WTC11 (cell line): Measurements from ENCODE around the gene NFIA. TPM values are rescaled to one million over a fixed set of nuclear protein-coding genes. Genes with fewer than 3 reads are reported as not detected.

Experiments
- CREB1 ChIP-seq: sonication (generic); formaldehyde crosslinking; IDR thresholded peaks from 2 replicates; pipeline ENCODE4 v1.8.0; 2023; ENCODE audit warnings: mild to moderate bottlenecking, missing genetic modification reagents
- CREM ChIP-seq: sonication (generic); formaldehyde crosslinking; IDR thresholded peaks from 2 replicates; pipeline ENCODE4 v1.8.1; 2022; ENCODE audit warnings: mild to moderate bottlenecking, missing genetic modification reagents, moderate library complexity
- ELF4 ChIP-seq: sonication (generic); formaldehyde crosslinking; IDR thresholded peaks from 2 replicates; pipeline ENCODE4 v1.8.1; 2022; ENCODE audit warnings: low read depth, mild to moderate bottlenecking, moderate library complexity, missing genetic modification reagents
- EMX1 ChIP-seq: fragments of 250-450 bp; sonication (Bioruptor Pico); IDR thresholded peaks from 2 replicates; pipeline ENCODE4 v1.8.0; 2021; ENCODE audit warnings: mild to moderate bottlenecking
- ETV6 ChIP-seq: sonication (generic); formaldehyde crosslinking; IDR thresholded peaks from 2 replicates; pipeline ENCODE4 v1.8.1; 2022; ENCODE audit warnings: mild to moderate bottlenecking, missing genetic modification reagents
- FOXP1 ChIP-seq: sonication (generic); formaldehyde crosslinking; IDR thresholded peaks from 2 replicates; pipeline ENCODE4 v1.8.0; 2022; ENCODE audit warnings: missing genetic modification reagents, mild to moderate bottlenecking, moderate library complexity, borderline replicate concordance
- GRHL2 ChIP-seq: fragments of 250-450 bp; sonication (Bioruptor Pico); IDR thresholded peaks from 2 replicates; pipeline ENCODE4 v1.8.0; 2022; ENCODE audit warnings: mild to moderate bottlenecking, moderate library complexity; ENCODE audit not compliant: insufficient replicate concordance, severe bottlenecking
- GTF2I ChIP-seq: fragments of 250-450 bp; sonication (Bioruptor Pico); conservative IDR thresholded peaks from 2 replicates; pipeline ENCODE4 v1.4.0; 2021; ENCODE audit warnings: mild to moderate bottlenecking
- HMGA2 ChIP-seq: fragments of 250-450 bp; sonication (Bioruptor Pico); IDR thresholded peaks from 2 replicates; pipeline ENCODE4 v1.4.0; 2021; ENCODE audit warnings: mild to moderate bottlenecking, moderate library complexity
- NFYB ChIP-seq: sonication (generic); formaldehyde crosslinking; conservative IDR thresholded peaks from 2 replicates; pipeline ENCODE4 v1.8.0; 2022; ENCODE audit warnings: low read depth, missing genetic modification reagents
- NR2C2 ChIP-seq: sonication (generic); formaldehyde crosslinking; IDR thresholded peaks from 2 replicates; pipeline ENCODE4 v1.8.0; 2022; ENCODE audit warnings: mild to moderate bottlenecking, missing genetic modification reagents
- SMAD3 ChIP-seq: sonication (generic); formaldehyde crosslinking; IDR thresholded peaks from 2 replicates; pipeline ENCODE4 v1.8.0; 2022; ENCODE audit warnings: missing genetic modification reagents, mild to moderate bottlenecking, borderline replicate concordance
- TCF7 ChIP-seq: sonication (generic); formaldehyde crosslinking; IDR thresholded peaks from 2 replicates; pipeline ENCODE4 v1.8.0; 2022; ENCODE audit warnings: mild to moderate bottlenecking, low read depth, missing genetic modification reagents, moderate library complexity
- TEAD4 ChIP-seq: sonication (generic); formaldehyde crosslinking; IDR thresholded peaks from 2 replicates; pipeline ENCODE4 v1.8.0; 2022; ENCODE audit warnings: mild to moderate bottlenecking, missing genetic modification reagents
- ZBTB21 ChIP-seq: sonication (generic); formaldehyde crosslinking; IDR thresholded peaks from 2 replicates; pipeline ENCODE4 v1.8.1; 2023; ENCODE audit warnings: mild to moderate bottlenecking, missing genetic modification reagents, borderline replicate concordance
- ZNF219 ChIP-seq: sonication (generic); formaldehyde crosslinking; IDR thresholded peaks from 2 replicates; pipeline ENCODE4 v1.8.0; 2023; ENCODE audit warnings: missing genetic modification reagents, mild to moderate bottlenecking, borderline replicate concordance
- ZNF416 ChIP-seq: fragments of 250-450 bp; sonication (Bioruptor Pico); IDR thresholded peaks from 2 replicates; pipeline ENCODE4 v1.9.0; 2021; ENCODE audit warnings: mild to moderate bottlenecking, inconsistent platforms
- ZNF671 ChIP-seq: fragments of 250-450 bp; sonication (Bioruptor Pico); IDR thresholded peaks from 2 replicates; pipeline ENCODE4 v1.8.0; 2021; ENCODE audit warnings: mild to moderate bottlenecking
- total RNA-seq: library from RNA; stranded (reverse); gene quantifications from 3 replicates; pipeline ENCODE4 v1.2.3, GENCODE V29; 2021
- TF ChIP-seq, protein P1 (sequence below): sonication (generic); formaldehyde crosslinking; IDR thresholded peaks from 2 replicates; pipeline ENCODE4 v1.8.1; 2022; ENCODE audit warnings: mild to moderate bottlenecking, missing genetic modification reagents, moderate library complexity, borderline replicate concordance
- TF ChIP-seq, protein P2 (sequence below): fragments of 250-450 bp; sonication (Bioruptor Pico); IDR thresholded peaks from 2 replicates; pipeline ENCODE4 v2.1.2; 2022; ENCODE audit warnings: mild to moderate bottlenecking, moderate library complexity
- TF ChIP-seq, protein P3 (sequence below): sonication (generic); formaldehyde crosslinking; IDR thresholded peaks from 2 replicates; pipeline ENCODE4 v1.8.0; 2022; ENCODE audit warnings: mild to moderate bottlenecking, missing genetic modification reagents
- TF ChIP-seq, protein P4 (sequence below): fragments of 250-450 bp; sonication (Bioruptor Pico); IDR thresholded peaks from 2 replicates; pipeline ENCODE4 v1.9.0; 2021; ENCODE audit warnings: moderate library complexity, mild to moderate bottlenecking, inconsistent platforms, borderline replicate concordance
- TF ChIP-seq, protein P5 (sequence below): sonication (generic); formaldehyde crosslinking; IDR thresholded peaks from 2 replicates; pipeline ENCODE4 v1.8.0; 2022; ENCODE audit warnings: mild to moderate bottlenecking, missing genetic modification reagents
- TF ChIP-seq, protein P6 (sequence below): sonication (generic); formaldehyde crosslinking; IDR thresholded peaks from 2 replicates; pipeline ENCODE4 v1.8.1; 2023; ENCODE audit warnings: mild to moderate bottlenecking, missing genetic modification reagents, moderate library complexity
- TF ChIP-seq, protein P7 (sequence below): sonication (generic); formaldehyde crosslinking; IDR thresholded peaks from 2 replicates; pipeline ENCODE4 v1.8.1; 2023; ENCODE audit warnings: mild to moderate bottlenecking, missing genetic modification reagents
- TF ChIP-seq, protein P8 (sequence below): fragments of 250-450 bp; sonication (Bioruptor Pico); IDR thresholded peaks from 2 replicates; pipeline ENCODE4 v1.9.0; 2021; ENCODE audit warnings: mild to moderate bottlenecking

The NFIA gene
- total RNA-seq, 1 experiment from 2014 or later: 16.7 TPM

DNA sequence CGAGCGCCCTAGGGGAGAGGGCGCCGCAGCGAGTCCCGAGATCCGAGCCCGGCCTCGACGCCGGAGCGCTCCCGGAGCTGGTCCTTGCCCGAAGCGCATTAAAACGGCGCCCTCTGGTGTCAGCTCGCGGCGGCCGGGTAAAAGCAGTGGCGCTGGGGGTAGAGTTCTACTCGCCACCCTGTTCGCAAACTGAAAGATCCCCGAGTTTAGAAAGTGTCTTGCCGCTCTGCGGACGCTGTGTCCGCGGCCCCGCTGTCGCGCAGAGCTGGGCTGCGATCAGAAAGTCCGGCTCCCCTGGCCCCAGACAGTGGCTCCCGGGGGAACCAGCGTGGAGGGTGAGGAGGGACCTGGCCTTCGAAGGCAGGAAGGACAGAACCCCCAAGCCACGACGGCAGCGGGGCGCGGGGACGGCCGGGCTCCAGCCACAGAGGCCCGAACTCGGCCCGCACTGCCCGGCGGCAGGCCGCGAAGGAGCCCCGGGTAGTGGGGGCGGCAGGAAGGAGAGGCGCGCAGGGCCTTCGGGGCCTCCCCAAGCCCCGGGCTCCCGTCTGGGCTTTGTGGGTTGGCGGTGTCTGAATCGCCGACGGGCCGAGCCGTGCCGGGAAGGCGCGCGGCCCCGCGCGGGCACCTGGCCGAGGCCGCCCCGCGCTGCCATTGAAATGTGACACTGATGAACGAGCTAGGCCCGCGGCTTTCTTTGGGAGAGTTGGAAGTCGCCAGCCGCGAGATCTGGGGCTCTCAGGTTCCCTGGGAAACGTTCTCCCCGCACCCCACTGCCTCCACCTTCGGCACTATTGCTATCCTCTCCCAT lies 39.1 kb upstream of the NFIA start (continued):
- TF ChIP-seq, protein P1, sequence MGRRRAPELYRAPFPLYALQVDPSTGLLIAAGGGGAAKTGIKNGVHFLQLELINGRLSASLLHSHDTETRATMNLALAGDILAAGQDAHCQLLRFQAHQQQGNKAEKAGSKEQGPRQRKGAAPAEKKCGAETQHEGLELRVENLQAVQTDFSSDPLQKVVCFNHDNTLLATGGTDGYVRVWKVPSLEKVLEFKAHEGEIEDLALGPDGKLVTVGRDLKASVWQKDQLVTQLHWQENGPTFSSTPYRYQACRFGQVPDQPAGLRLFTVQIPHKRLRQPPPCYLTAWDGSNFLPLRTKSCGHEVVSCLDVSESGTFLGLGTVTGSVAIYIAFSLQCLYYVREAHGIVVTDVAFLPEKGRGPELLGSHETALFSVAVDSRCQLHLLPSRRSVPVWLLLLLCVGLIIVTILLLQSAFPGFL (CRISPR knock-in tag): no peak
- TF ChIP-seq FOXP1: peak; percentile 92
- TF ChIP-seq, protein P2, sequence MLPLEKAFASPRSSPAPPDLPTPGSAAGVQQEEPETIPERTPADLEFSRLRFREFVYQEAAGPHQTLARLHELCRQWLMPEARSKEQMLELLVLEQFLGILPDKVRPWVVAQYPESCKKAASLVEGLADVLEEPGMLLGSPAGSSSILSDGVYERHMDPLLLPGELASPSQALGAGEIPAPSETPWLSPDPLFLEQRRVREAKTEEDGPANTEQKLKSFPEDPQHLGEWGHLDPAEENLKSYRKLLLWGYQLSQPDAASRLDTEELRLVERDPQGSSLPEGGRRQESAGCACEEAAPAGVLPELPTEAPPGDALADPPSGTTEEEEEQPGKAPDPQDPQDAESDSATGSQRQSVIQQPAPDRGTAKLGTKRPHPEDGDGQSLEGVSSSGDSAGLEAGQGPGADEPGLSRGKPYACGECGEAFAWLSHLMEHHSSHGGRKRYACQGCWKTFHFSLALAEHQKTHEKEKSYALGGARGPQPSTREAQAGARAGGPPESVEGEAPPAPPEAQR (CRISPR knock-in tag): no peak
- peak; percentile 83; the same call in 1 of the 2 replicates for TF ChIP-seq ZNF219 (CRISPR knock-in tag)
- TF ChIP-seq ETV6: peak; percentile 82
- TF ChIP-seq ZNF416 (CRISPR knock-in tag): 0 out of 2 replicates have a peak, but pooled peaks have one; percentile 1
- TF ChIP-seq, protein P3, sequence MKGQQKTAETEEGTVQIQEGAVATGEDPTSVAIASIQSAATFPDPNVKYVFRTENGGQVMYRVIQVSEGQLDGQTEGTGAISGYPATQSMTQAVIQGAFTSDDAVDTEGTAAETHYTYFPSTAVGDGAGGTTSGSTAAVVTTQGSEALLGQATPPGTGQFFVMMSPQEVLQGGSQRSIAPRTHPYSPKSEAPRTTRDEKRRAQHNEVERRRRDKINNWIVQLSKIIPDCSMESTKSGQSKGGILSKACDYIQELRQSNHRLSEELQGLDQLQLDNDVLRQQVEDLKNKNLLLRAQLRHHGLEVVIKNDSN: no peak
- TF ChIP-seq HMGA2 (CRISPR knock-in tag): no peak
- TF ChIP-seq, protein P4, sequence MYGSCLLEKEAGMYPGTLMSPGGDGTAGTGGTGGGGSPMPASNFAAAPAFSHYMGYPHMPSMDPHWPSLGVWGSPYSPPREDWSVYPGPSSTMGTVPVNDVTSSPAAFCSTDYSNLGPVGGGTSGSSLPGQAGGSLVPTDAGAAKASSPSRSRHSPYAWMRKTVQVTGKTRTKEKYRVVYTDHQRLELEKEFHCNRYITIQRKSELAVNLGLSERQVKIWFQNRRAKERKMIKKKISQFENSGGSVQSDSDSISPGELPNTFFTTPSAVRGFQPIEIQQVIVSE (CRISPR knock-in tag): no peak
- no peak for TF ChIP-seq ZNF671
- TF ChIP-seq, protein P5, sequence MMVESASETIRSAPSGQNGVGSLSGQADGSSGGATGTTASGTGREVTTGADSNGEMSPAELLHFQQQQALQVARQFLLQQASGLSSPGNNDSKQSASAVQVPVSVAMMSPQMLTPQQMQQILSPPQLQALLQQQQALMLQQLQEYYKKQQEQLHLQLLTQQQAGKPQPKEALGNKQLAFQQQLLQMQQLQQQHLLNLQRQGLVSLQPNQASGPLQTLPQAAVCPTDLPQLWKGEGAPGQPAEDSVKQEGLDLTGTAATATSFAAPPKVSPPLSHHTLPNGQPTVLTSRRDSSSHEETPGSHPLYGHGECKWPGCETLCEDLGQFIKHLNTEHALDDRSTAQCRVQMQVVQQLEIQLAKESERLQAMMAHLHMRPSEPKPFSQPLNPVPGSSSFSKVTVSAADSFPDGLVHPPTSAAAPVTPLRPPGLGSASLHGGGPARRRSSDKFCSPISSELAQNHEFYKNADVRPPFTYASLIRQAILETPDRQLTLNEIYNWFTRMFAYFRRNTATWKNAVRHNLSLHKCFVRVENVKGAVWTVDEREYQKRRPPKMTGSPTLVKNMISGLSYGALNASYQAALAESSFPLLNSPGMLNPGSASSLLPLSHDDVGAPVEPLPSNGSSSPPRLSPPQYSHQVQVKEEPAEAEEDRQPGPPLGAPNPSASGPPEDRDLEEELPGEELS (CRISPR knock-in tag): peak; percentile 49; the same call in 1 of the 2 replicates
- TF ChIP-seq CREM: no peak
- no peak for TF ChIP-seq ELF4 (CRISPR knock-in tag)
- 0 out of 2 replicates have a peak, but pooled peaks have one; percentile 6 for TF ChIP-seq NFYB (CRISPR knock-in tag)
- no peak for TF ChIP-seq GRHL2 (CRISPR knock-in tag)
- no peak for TF ChIP-seq GTF2I
- TF ChIP-seq ZBTB21 (CRISPR knock-in tag): 0 out of 2 replicates have a peak, but pooled peaks have one; percentile 65
- no peak for TF ChIP-seq CREB1
- TF ChIP-seq TEAD4 (CRISPR knock-in tag): no peak
- TF ChIP-seq, protein P6, sequence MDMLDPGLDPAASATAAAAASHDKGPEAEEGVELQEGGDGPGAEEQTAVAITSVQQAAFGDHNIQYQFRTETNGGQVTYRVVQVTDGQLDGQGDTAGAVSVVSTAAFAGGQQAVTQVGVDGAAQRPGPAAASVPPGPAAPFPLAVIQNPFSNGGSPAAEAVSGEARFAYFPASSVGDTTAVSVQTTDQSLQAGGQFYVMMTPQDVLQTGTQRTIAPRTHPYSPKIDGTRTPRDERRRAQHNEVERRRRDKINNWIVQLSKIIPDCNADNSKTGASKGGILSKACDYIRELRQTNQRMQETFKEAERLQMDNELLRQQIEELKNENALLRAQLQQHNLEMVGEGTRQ (CRISPR knock-in tag): no peak
- no peak for TF ChIP-seq TCF7 (CRISPR knock-in tag)
- no peak for TF ChIP-seq NR2C2 (CRISPR knock-in tag)
- TF ChIP-seq, protein P7, sequence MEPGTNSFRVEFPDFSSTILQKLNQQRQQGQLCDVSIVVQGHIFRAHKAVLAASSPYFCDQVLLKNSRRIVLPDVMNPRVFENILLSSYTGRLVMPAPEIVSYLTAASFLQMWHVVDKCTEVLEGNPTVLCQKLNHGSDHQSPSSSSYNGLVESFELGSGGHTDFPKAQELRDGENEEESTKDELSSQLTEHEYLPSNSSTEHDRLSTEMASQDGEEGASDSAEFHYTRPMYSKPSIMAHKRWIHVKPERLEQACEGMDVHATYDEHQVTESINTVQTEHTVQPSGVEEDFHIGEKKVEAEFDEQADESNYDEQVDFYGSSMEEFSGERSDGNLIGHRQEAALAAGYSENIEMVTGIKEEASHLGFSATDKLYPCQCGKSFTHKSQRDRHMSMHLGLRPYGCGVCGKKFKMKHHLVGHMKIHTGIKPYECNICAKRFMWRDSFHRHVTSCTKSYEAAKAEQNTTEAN (CRISPR knock-in tag): peak; percentile 67; the same call in 1 of the 2 replicates
- TF ChIP-seq, protein P8, sequence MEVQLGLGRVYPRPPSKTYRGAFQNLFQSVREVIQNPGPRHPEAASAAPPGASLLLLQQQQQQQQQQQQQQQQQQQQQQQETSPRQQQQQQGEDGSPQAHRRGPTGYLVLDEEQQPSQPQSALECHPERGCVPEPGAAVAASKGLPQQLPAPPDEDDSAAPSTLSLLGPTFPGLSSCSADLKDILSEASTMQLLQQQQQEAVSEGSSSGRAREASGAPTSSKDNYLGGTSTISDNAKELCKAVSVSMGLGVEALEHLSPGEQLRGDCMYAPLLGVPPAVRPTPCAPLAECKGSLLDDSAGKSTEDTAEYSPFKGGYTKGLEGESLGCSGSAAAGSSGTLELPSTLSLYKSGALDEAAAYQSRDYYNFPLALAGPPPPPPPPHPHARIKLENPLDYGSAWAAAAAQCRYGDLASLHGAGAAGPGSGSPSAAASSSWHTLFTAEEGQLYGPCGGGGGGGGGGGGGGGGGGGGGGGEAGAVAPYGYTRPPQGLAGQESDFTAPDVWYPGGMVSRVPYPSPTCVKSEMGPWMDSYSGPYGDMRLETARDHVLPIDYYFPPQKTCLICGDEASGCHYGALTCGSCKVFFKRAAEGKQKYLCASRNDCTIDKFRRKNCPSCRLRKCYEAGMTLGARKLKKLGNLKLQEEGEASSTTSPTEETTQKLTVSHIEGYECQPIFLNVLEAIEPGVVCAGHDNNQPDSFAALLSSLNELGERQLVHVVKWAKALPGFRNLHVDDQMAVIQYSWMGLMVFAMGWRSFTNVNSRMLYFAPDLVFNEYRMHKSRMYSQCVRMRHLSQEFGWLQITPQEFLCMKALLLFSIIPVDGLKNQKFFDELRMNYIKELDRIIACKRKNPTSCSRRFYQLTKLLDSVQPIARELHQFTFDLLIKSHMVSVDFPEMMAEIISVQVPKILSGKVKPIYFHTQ (CRISPR knock-in tag): no peak
- TF ChIP-seq SMAD3 (CRISPR knock-in tag): no peak; the same call in 1 of the 2 replicates
- no peak for TF ChIP-seq EMX1 (CRISPR knock-in tag)
